ENCODE measurements around the gene RECQL5. TPM values are rescaled to one million over a fixed set of nuclear protein-coding genes. Genes with fewer than 3 reads are reported as not detected.

RECQL5 gene
- polyA plus RNA-seq, 1 experiment: 9.3 TPM

DNA sequence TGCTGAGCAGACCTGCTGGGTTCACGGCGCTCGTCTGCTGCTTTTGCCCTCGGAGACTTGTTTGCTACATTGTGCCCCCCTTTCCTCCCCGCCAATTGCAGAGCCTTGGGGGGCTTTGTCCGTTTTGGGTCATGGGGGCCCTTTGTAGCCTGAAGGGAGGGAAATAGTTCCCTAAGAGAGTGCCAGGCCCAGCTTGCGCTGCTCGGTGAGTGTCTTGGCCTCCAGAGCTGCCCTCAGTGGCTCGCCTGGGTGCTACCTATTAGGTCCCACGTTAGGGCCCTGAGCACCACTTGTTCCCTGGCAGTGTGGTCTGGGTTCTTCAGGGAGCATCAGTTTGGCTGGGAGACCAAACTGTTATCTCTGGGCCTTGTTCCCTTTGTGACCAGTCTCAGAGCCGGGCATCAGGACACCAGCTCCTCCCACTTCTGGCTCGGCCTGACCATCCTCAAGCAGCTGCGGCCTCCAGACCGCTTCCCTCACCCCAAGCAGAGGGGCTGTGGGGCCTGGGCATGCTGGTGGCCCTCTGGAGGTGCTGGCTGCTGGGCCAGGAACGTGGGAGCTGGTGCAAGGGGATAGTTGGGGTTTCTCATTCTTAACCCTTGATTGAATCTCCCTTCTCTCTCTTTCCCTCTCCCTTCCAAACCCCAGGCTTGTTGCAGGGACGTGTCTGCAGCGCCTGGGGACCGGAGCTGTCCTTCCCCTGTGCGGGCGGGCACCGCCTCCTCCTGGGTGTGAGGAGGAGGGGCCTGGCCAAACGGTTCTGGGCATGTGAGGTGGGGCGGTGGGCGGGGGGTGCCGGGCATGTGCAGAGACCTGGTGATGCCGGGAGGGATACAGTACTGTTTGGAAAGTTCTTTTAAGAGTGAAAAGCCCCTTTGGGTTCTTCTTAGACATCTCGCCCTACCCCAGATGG, 38.3 kb upstream of the RECQL5 start:
- H3K27me3 ChIP-seq (ENCODE audit: control insufficient read depth, insufficient read depth, low read length): no peaks in the 10 kb centered on the region
- TF ChIP-seq, protein P1, sequence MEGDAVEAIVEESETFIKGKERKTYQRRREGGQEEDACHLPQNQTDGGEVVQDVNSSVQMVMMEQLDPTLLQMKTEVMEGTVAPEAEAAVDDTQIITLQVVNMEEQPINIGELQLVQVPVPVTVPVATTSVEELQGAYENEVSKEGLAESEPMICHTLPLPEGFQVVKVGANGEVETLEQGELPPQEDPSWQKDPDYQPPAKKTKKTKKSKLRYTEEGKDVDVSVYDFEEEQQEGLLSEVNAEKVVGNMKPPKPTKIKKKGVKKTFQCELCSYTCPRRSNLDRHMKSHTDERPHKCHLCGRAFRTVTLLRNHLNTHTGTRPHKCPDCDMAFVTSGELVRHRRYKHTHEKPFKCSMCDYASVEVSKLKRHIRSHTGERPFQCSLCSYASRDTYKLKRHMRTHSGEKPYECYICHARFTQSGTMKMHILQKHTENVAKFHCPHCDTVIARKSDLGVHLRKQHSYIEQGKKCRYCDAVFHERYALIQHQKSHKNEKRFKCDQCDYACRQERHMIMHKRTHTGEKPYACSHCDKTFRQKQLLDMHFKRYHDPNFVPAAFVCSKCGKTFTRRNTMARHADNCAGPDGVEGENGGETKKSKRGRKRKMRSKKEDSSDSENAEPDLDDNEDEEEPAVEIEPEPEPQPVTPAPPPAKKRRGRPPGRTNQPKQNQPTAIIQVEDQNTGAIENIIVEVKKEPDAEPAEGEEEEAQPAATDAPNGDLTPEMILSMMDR (IDR thresholded peaks at IDR 0.05; ENCODE audit: low read depth, low read length): no peak
- no peak overlapping the region for H3K4me3 ChIP-seq (ENCODE audit: low read depth, low read length)
- H3K9me3 ChIP-seq (ENCODE audit: control insufficient read depth, insufficient read depth, low read length): no peaks in the 10 kb centered on the region
- POLR2A ChIA-PET: interaction anchor here (0.6 kb wide), 1 partner anchor 15 kb away, joined by 3 read pairs; no protein-coding TSS in a partner anchor
- DNase-seq (ENCODE audit: low read depth, low spot score): no peak
- CTCF ChIA-PET: interaction anchor here (0.9 kb wide), 1 partner anchor 42 kb away, joined by 3 read pairs; no protein-coding TSS in a partner anchor
- H3K27ac ChIP-seq (ENCODE audit: low read depth, low read length): no peak overlapping the region

GRCh38 chr17:75703591-75703990, 36.6 kb upstream of the RECQL5 start:
- no peak overlapping the region for H3K4me3 ChIP-seq (ENCODE audit: low read depth, low read length)
- H3K27ac ChIP-seq (ENCODE audit: low read depth, low read length): no peak overlapping the region
- TF ChIP-seq, protein P1 (IDR thresholded peaks at IDR 0.05; ENCODE audit: low read depth, low read length): no peak
- no peaks in the 10 kb centered on the region for H3K27me3 ChIP-seq (ENCODE audit: control insufficient read depth, insufficient read depth, low read length)
- no peaks in the 10 kb centered on the region for H3K9me3 ChIP-seq (ENCODE audit: control insufficient read depth, insufficient read depth, low read length)
- DNase-seq (ENCODE audit: low read depth, low spot score): no peak
- ChIA-PET CTCF (interaction anchor here (1.9 kb wide), 1 partner anchor 44 kb away, joined by 8 read pairs; no protein-coding TSS in a partner anchor), POLR2A (no interaction called here)

GRCh38 chr17:75703191-75703590, 36.2 kb upstream of the RECQL5 start:
- ChIA-PET POLR2A (no interaction called here), CTCF (interaction anchor here (1.9 kb wide), 1 partner anchor 45 kb away, joined by 8 read pairs; no protein-coding TSS in a partner anchor)
- Histone ChIP-seq H3K4me3 (ENCODE audit: low read depth, low read length) (no peak overlapping the region), H3K9me3 (ENCODE audit: control insufficient read depth, insufficient read depth, low read length) (no peaks in the 10 kb centered on the region), H3K27me3 (ENCODE audit: control insufficient read depth, insufficient read depth, low read length) (no peaks in the 10 kb centered on the region), H3K27ac (ENCODE audit: low read depth, low read length) (no peak overlapping the region)
- no peak for DNase-seq (ENCODE audit: low read depth, low spot score)
- TF ChIP-seq, protein P1 (IDR thresholded peaks at IDR 0.05; ENCODE audit: low read depth, low read length): no peak

GRCh38 chr17:75701288-75701687, 34.3 kb upstream of the RECQL5 start:
- CTCF ChIA-PET: no interaction called here
- TF ChIP-seq, protein P1 (IDR thresholded peaks at IDR 0.05; ENCODE audit: low read depth, low read length): no peak
- DNase-seq (ENCODE audit: low read depth, low spot score): no peak

GRCh38 chr17:75698659-75699058, 31.7 kb upstream of the RECQL5 start:
- Histone ChIP-seq H3K9me3 (ENCODE audit: control insufficient read depth, insufficient read depth, low read length) (no peaks in the 10 kb centered on the region; the same call in 1 of the 2 replicates), H3K27ac (ENCODE audit: low read depth, low read length) (no peak overlapping the region), H3K27me3 (ENCODE audit: control insufficient read depth, insufficient read depth, low read length) (no peaks in the 10 kb centered on the region), H3K4me3 (ENCODE audit: low read depth, low read length) (no peak overlapping the region)
- no peak for DNase-seq (ENCODE audit: low read depth, low spot score)
- TF ChIP-seq, protein P1 (IDR thresholded peaks at IDR 0.05; ENCODE audit: low read depth, low read length): no peak
- POLR2A ChIA-PET: no interaction called here
- CTCF ChIA-PET: no interaction called here

More at GRCh38 chr17:75701288-75701687, 34.3 kb upstream of the RECQL5 start:
- Histone ChIP-seq H3K27ac (ENCODE audit: low read depth, low read length) (peak overlapping the region; percentile 39), H3K4me3 (ENCODE audit: low read depth, low read length) (no peak overlapping the region), H3K9me3 (ENCODE audit: control insufficient read depth, insufficient read depth, low read length) (no peaks in the 10 kb centered on the region; the same call in 1 of the 2 replicates), H3K27me3 (ENCODE audit: control insufficient read depth, insufficient read depth, low read length) (no peaks in the 10 kb centered on the region)
- POLR2A ChIA-PET: no interaction called here
